H9 (cell line): ENCODE measurements around the gene TBX1. TPM values are rescaled to one million over a fixed set of nuclear protein-coding genes. Genes with fewer than 3 reads are reported as not detected.

Experiments used
- DNase-seq: peaks from one replicate; pipeline ENCODE4 v3.0.0-alpha.2; 2017
- H2AFZ ChIP-seq: one replicate; pipeline ENCODE4 v1.6.1; 2013; ENCODE audit warnings: mild to moderate bottlenecking, low read length, control low read depth, moderate library complexity
- H2AK5ac ChIP-seq: 2 replicates; pipeline ENCODE4 v1.6.1; 2013; ENCODE audit warnings: low read length, control low read depth, mixed read lengths; ENCODE audit not compliant: insufficient read length
- H2BK120ac ChIP-seq: one replicate; pipeline ENCODE4 v1.6.1; 2013; ENCODE audit warnings: low read depth, mild to moderate bottlenecking, low read length, control low read depth, inconsistent platforms; ENCODE audit not compliant: poor library complexity, severe bottlenecking
- H2BK12ac ChIP-seq: 2 replicates; pipeline ENCODE4 v1.6.1; 2013; ENCODE audit warnings: low read length, control low read depth, mixed read lengths, low read depth; ENCODE audit not compliant: insufficient read length
- H2BK15ac ChIP-seq: 2 replicates; pipeline ENCODE4 v1.6.1; 2013; ENCODE audit warnings: low read depth, low read length, control low read depth
- H2BK20ac ChIP-seq: one replicate; pipeline ENCODE4 v1.6.1; 2013; ENCODE audit warnings: low read depth, mild to moderate bottlenecking, low read length, control low read depth, inconsistent platforms; ENCODE audit not compliant: poor library complexity, severe bottlenecking
- H2BK5ac ChIP-seq: 2 replicates; pipeline ENCODE4 v1.6.1; 2013; ENCODE audit warnings: low read length, control low read depth, mixed read lengths; ENCODE audit not compliant: insufficient read length
- H3K14ac ChIP-seq: 2 replicates; pipeline ENCODE4 v1.6.1; 2013; ENCODE audit warnings: low read length, control low read depth; ENCODE audit not compliant: insufficient read depth
- H3K18ac ChIP-seq: 2 replicates; pipeline ENCODE4 v1.6.1; 2013; ENCODE audit warnings: low read depth, mild to moderate bottlenecking, mixed read lengths, low read length, control low read depth; ENCODE audit not compliant: insufficient read length
- H3K23ac ChIP-seq: 2 replicates; pipeline ENCODE4 v1.6.1; 2013; ENCODE audit warnings: low read length, control low read depth, mixed read lengths, low read depth; ENCODE audit not compliant: insufficient read length
- H3K23me2 ChIP-seq: 2 replicates; pipeline ENCODE4 v1.6.1; 2013; ENCODE audit warnings: low read depth, mild to moderate bottlenecking, mixed read lengths, low read length, control low read depth; ENCODE audit not compliant: insufficient read length, poor library complexity, severe bottlenecking
- H3K27ac ChIP-seq: 2 replicates; pipeline ENCODE4 v1.5.1; 2013; ENCODE audit warnings: low read length, control low read depth, mixed read lengths, low read depth; ENCODE audit not compliant: insufficient read length
- H3K27me3 ChIP-seq: 2 replicates; pipeline ENCODE4 v1.6.1; 2013; ENCODE audit warnings: low read length, control low read depth, inconsistent platforms; ENCODE audit not compliant: insufficient read depth
- H3K4ac ChIP-seq: 2 replicates; pipeline ENCODE4 v1.6.1; 2013; ENCODE audit warnings: low read depth, mild to moderate bottlenecking, control low read depth, inconsistent platforms, low read length, moderate library complexity
- H3K4me1 ChIP-seq: 2 replicates; pipeline ENCODE4 v1.6.1; 2013; ENCODE audit warnings: low read length, control low read depth, inconsistent platforms; ENCODE audit not compliant: insufficient read depth
- H3K4me2 ChIP-seq: 2 replicates; pipeline ENCODE4 v1.6.1; 2013; ENCODE audit warnings: low read length, control low read depth, mixed read lengths; ENCODE audit not compliant: insufficient read length, insufficient read depth
- H3K56ac ChIP-seq: 2 replicates; pipeline ENCODE4 v1.6.1; 2013; ENCODE audit warnings: low read depth, mild to moderate bottlenecking, mixed read lengths, low read length, control low read depth; ENCODE audit not compliant: insufficient read length
- H3K79me1 ChIP-seq: 2 replicates; pipeline ENCODE4 v1.6.1; 2013; ENCODE audit warnings: low read depth, mild to moderate bottlenecking, moderate library complexity, low read length, control low read depth, inconsistent platforms; ENCODE audit not compliant: insufficient read depth, poor library complexity, severe bottlenecking
- H3K79me2 ChIP-seq: 2 replicates; pipeline ENCODE4 v1.6.1; 2013; ENCODE audit warnings: low read length, control low read depth, inconsistent platforms; ENCODE audit not compliant: insufficient read depth
- H3K9ac ChIP-seq: 2 replicates; pipeline ENCODE4 v1.6.1; 2013; ENCODE audit warnings: low read length, control low read depth, mixed read lengths; ENCODE audit not compliant: insufficient read length; ENCODE audit errors: extremely low read depth
- H3K9me3 ChIP-seq: one replicate; pipeline ENCODE4 v1.6.1; 2013; ENCODE audit warnings: low read depth, low read length, inconsistent platforms; ENCODE audit not compliant: control insufficient read depth
- H3T11ph ChIP-seq: one replicate; pipeline ENCODE4 v1.6.1; 2013; ENCODE audit warnings: mild to moderate bottlenecking, low read length, control low read depth, inconsistent platforms
- H4K20me1 ChIP-seq: one replicate; pipeline ENCODE4 v1.6.1; 2013; ENCODE audit not compliant: control insufficient read depth, insufficient read length, insufficient read depth
- H4K5ac ChIP-seq: 2 replicates; pipeline ENCODE4 v1.6.1; 2013; ENCODE audit warnings: low read depth, mild to moderate bottlenecking, mixed read lengths, low read length, control low read depth; ENCODE audit not compliant: insufficient read length
- H4K8ac ChIP-seq: replicated peaks from 2 replicates; pipeline ENCODE4 v1.6.1; 2013; ENCODE audit warnings: low read length, control low read depth, mixed read lengths, low read depth; ENCODE audit not compliant: insufficient read length
- H4K91ac ChIP-seq: 2 replicates; pipeline ENCODE4 v1.6.1; 2013; ENCODE audit warnings: low read depth, mild to moderate bottlenecking, moderate library complexity, mixed read lengths, low read length, control low read depth; ENCODE audit not compliant: insufficient read length
- H3K27ac Mint-ChIP-seq, 3 experiments: 2 replicates in 2 of 3; 3 replicates in 1 of 3; pipeline ENCODE4 v1.8.0; 2020 to 2021; ENCODE audit warnings: mixed read lengths in 3 of 3, mild to moderate bottlenecking in 1 of 3, moderate library complexity in 1 of 3
- H3K27me3 Mint-ChIP-seq: 2 replicates; pipeline ENCODE4 v1.8.0; 2021; ENCODE audit warnings: low read depth, mild to moderate bottlenecking, moderate library complexity, mixed read lengths
- H3K36me3 Mint-ChIP-seq, 3 experiments: 2 replicates in 2 of 3; 3 replicates in 1 of 3; pipeline ENCODE4 v1.8.0; 2020 to 2021; ENCODE audit warnings: low read depth in 3 of 3, mixed read lengths in 3 of 3; ENCODE audit not compliant: insufficient read depth in 1 of 3
- H3K4me1 Mint-ChIP-seq, 2 experiments: 2 replicates each; pipeline ENCODE4 v1.8.0; 2020; ENCODE audit warnings: mixed read lengths in 2 of 2
- H3K4me3 Mint-ChIP-seq, 2 experiments: 2 replicates in 1 of 2; 3 replicates in 1 of 2; pipeline ENCODE4 v1.8.0; 2020 to 2021; ENCODE audit warnings: mild to moderate bottlenecking in 2 of 2, mixed read lengths in 2 of 2, moderate library complexity in 1 of 2
- H3K9me3 Mint-ChIP-seq, 2 experiments: 2 replicates in 1 of 2; 3 replicates in 1 of 2; pipeline ENCODE4 v1.8.0; 2020; ENCODE audit warnings: mild to moderate bottlenecking in 2 of 2, mixed read lengths in 2 of 2, moderate library complexity in 1 of 2
- WGBS: extraction: QIAGEN DNeasy Blood & Tissue Kit; methylation state at CpG from one replicate; pipeline ENCODE4 v1.1.7; 2013; ENCODE audit warnings: missing lambda C conversion rate, low lambda C conversion rate, mixed read lengths; ENCODE audit not compliant: insufficient read length; ENCODE audit errors: extremely low coverage; 5-methylcytosine and 5-hydroxymethylcytosine counted together
- total RNA-seq: library from RNA; stranded (reverse); gene quantifications from 2 replicates; pipeline ENCODE4 v1.2.1, GENCODE V29; 2021
- TF ChIP-seq, protein P1 (sequence below): fragments of 200-600 bp; sonication (generic); conservative IDR thresholded peaks from 3 replicates; pipeline ENCODE4 v1.8.0; 2021; ENCODE audit warnings: antibody characterized with exemption, mild to moderate bottlenecking

TBX1 gene
- total RNA-seq, 1 experiment from 2014 or later, result 2.2 TPM

DNA sequence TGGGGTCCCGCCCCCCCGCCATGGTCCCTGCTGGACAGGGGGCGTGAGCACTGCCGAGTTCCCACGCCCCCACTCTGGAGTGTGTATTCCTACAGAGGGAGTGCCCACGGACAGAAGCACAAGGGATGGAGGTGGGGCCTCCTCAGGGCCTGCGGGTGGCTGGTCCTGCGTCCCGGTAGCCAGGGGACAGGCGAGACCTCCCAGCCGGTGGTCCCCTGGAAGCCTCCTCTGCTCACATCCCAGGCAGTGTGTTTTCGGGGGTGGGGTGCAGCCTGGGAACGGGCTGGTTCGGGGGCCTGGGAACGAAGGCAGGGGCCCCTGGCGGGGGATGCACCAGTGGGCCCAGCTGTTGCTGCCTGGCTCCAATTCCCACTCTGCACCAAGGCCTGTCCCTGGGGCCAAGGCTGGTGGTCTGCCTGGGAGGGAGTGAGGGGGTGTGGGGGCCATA lies 21.1 kb upstream of the TBX1 start:
- Histone ChIP-seq H3K9ac (no peak overlapping the region), H2BK12ac (no peak overlapping the region), H3K23ac (no peak overlapping the region), H2BK20ac (no peak overlapping the region), H3K4ac (no peak overlapping the region), H3K27me3 (no peaks in the 10 kb centered on the region), H3K9me3 (no peaks in the 10 kb centered on the region), H3K4me1 (no peaks in the 10 kb centered on the region), H2AFZ (no peak overlapping the region), H4K91ac (no peak overlapping the region), H3K18ac (no peak overlapping the region), H2BK5ac (no peak overlapping the region), H2AK5ac (no peak overlapping the region), H3K79me1 (no peaks in the 10 kb centered on the region), H2BK120ac (no peak overlapping the region), H3K23me2 (no peaks in the 10 kb centered on the region), H4K5ac (no peak overlapping the region), H3K14ac (no peak overlapping the region), H2BK15ac (no peak overlapping the region), H4K20me1 (no peaks in the 10 kb centered on the region), H3K4me2 (no peak overlapping the region), H3T11ph (no peak overlapping the region), H4K8ac (no peak overlapping the region), H3K27ac (no peak overlapping the region), H3K79me2 (no peaks in the 10 kb centered on the region), H3K56ac (no peak overlapping the region)
- H3K4me1 Mint-ChIP-seq, result peaks cover 6 to 12% of the 10 kb centered on the region in 2 experiments
- no CpG with 5 or more reads among the region's 16 CpGs for WGBS
- peaks cover 11% of the 10 kb centered on the region for H3K27me3 Mint-ChIP-seq
- no peak for DNase-seq
- no peak overlapping the region for H3K27ac Mint-ChIP-seq
- H3K9me3 Mint-ChIP-seq, result no peaks in the 10 kb centered on the region
- no peaks in the 10 kb centered on the region for H3K36me3 Mint-ChIP-seq
- TF ChIP-seq, protein P1, sequence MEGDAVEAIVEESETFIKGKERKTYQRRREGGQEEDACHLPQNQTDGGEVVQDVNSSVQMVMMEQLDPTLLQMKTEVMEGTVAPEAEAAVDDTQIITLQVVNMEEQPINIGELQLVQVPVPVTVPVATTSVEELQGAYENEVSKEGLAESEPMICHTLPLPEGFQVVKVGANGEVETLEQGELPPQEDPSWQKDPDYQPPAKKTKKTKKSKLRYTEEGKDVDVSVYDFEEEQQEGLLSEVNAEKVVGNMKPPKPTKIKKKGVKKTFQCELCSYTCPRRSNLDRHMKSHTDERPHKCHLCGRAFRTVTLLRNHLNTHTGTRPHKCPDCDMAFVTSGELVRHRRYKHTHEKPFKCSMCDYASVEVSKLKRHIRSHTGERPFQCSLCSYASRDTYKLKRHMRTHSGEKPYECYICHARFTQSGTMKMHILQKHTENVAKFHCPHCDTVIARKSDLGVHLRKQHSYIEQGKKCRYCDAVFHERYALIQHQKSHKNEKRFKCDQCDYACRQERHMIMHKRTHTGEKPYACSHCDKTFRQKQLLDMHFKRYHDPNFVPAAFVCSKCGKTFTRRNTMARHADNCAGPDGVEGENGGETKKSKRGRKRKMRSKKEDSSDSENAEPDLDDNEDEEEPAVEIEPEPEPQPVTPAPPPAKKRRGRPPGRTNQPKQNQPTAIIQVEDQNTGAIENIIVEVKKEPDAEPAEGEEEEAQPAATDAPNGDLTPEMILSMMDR, result no peak
- H3K4me3 Mint-ChIP-seq, result no peak overlapping the region
